Urothelium cell line (cell line): ENCODE measurements around the gene ABCB8.

Experiments
- DNase-seq: peaks from one replicate; pipeline ENCODE4 v3.0.0; 2011; ENCODE audit warnings: low spot score, mixed read lengths
- FAIRE-seq: peaks from 2 replicates; lab custom pipeline; 2011; peaks lifted over from hg19 to GRCh38; lab: Jason Lieb, UNC

Gene ABCB8

GRCh38 chr7:151069841-151070573 is 41.8 kb downstream of the ABCB8 start:
- FAIRE-seq (no peak), DNase-seq (no peak)

DNA sequence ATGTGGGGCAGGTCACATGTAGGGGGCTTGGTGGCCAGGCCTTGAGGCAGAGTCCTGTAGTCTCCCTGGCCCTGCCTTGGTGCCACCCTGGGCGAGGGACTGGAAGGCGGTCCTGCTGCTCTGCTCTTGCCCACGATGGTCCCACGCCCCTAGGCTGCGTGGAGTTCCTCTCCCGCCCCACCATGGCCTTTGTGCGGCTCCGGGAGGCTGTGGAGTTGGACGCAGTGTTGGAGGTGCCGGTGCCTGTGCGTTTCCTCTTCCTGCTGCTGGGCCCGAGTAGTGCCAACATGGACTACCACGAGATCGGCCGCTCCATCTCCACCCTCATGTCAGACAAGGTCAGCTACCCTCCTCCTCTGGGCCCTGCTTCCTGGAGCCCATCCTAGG is 42.3 kb downstream of the ABCB8 start:
- FAIRE-seq: no peak
- no peak for DNase-seq

- FAIRE-seq: no peak
- DNase-seq: no peak
Observed at GRCh38 chr7:151071032-151071866, 43.0 kb downstream of the ABCB8 start.

- no peak for DNase-seq
- FAIRE-seq: no peak
Observed at GRCh38 chr7:151073990-151074389, 45.7 kb downstream of the ABCB8 start.

DNA sequence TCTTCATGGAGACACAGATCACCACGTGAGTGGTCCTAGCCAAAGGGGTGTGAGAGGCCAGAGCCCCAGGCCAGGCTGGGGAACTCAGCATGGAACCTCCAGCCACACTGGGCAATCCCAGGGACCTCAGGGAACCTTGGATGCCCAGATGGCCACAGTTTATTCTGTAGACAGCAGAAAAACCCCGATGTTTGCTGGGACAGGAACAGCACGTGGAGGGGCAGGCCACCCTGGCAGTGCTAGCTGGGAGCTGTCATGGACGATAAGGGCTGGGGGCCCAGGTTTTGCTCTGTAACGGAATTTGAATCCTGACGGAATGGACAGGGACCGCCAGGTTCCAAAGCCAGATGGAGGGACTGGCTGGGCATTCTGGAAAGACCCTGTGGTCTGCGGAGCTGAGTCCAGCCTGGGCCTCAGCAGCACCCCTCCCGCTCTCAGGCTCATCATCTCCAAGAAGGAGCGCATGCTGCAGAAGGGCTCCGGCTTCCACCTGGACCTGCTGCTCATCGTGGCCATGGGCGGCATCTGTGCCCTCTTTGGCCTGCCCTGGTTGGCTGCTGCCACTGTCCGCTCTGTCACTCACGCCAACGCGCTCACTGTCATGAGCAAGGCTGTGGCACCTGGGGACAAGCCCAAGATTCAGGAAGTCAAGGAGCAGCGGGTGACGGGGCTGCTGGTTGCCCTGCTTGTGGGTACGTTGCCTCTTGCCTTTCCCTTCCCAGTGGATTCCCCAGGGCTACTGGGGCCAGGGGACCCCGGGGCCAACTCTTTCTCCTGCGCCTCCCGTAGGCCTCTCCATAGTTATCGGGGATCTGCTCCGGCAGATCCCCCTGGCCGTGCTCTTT is 46.8 kb downstream of the ABCB8 start:
- no peak for DNase-seq

GRCh38 chr7:151075662-151075971 is 47.4 kb downstream of the ABCB8 start:
- FAIRE-seq: no peak

More for the DNA sequence above, 46.8 kb downstream of the ABCB8 start:
- no peak for FAIRE-seq

GRCh38 chr7:151075978-151076426 is 47.8 kb downstream of the ABCB8 start:
- FAIRE-seq (no peak), DNase-seq (no peak)

More at GRCh38 chr7:151075662-151075971, 47.4 kb downstream of the ABCB8 start:
- no peak for DNase-seq

DNA sequence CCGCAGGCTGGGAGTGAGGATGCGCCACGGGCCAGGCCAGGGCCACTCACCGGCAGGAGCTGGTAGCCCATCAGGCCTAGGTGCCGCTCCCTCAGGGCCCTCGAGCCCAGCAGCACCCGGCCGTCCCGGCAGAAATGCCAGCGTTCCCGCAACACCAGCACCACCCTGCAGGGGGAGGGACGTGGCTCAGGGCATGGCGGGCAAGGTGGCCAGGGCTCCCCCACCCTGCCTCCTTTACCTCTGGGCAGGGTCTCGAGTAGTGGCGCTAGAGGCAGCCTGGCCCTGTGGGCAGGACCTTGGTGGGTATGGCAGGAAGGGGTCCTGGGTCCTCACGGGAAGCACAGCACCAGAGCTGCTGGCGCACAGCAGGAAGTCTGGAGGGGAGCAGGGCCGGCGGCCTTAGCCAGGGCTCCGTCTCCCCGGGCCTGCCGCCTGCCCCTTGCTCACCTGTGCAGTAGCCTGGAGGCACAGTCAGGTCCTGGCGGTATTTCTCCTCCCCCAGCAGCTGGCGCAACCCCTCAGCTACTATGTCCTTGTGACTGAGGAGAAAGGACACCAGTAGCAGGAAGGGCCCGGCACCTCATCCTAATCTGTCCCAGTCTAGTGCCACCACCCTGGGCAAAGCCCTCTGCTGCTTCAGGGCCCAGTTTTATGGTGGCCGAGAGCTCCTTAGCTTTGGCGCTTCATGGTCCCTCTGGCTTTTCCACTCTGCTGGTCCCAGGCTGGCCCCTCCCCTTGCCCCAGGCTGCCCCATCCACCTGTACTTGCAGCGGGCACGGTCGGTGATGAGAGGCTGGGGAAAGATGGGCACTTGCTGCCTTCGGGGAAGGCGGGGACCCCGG is 48.8 kb downstream of the ABCB8 start:
- DNase-seq: no peak
- no peak for FAIRE-seq

GRCh38 chr7:151077705-151078232 is 49.5 kb downstream of the ABCB8 start:
- DNase-seq (no peak), FAIRE-seq (no peak)

DNA sequence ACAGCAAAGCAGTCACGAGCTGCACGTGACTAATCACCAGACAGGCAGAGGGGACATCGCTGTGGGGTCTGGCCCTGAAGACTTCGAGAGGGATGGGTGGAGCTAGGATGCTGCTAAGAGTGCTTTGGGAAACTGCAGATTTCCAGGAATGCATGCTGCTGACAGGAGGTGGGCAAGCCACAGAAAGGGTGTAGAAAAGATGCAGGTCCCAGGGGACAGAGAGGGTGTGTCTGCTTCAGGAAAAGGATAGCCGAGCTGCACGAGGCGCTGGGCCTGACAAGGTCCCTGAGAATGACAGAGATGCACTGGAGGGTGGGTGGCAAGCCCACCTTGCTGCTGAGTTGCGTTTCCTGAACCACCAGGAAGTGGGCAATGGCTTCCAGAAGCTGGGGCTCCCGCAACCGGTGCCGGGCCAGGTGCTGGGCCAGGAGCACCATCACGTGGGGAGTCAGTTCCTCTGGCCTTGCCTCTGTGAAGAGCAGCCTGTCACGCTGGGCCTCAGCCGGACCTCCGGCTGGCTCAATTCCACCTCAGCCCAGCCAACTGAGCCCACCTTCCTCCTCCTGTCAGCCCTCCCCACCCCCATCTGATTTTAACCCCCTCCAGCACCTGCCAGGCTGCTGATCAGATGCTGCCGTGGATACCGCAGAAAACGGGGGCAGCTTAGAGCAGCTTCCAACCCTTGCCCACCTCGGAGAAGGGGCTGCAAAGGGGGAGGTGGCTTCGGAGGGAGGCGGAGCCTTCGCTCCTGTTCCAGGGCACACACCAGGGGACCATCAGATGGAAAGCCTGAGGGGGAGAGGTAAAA is 50.2 kb downstream of the ABCB8 start:
- DNase-seq: no peak
- no peak for FAIRE-seq

DNA sequence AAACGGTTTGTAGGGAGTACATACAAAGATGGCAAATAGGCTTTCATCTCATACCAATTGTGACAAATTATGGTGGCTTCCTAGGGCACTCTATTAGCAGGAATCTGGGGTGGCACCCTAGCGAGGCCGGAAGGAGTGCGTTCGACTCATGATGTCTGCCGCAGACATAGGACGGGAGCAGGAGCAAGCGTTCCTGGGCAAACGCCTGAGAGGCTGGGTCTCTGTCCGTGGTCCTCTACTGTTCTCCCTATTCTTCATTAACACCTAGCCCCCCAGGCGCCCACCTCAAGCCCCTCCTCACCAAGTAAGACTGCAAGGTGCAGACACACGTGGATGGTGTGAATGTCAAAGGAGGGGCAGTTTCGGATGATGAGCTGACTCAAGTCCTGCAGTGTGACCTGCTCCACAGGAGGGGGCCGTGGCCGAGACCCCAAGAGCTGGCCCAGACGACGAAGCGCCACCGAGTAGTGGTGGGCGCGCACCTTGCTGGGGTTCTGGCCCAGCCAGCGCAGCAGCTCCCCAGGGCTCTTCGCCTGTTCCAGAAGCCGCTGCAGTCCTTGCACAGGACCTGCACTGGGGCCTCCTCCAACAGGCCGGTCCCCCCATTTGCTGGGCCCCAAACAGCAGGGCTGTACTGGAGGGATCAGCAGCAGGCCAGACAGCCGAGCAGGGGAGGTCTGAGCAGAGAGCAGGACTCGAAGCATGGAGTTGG is 51.1 kb downstream of the ABCB8 start:
- FAIRE-seq: no peak
- no peak for DNase-seq

DNA sequence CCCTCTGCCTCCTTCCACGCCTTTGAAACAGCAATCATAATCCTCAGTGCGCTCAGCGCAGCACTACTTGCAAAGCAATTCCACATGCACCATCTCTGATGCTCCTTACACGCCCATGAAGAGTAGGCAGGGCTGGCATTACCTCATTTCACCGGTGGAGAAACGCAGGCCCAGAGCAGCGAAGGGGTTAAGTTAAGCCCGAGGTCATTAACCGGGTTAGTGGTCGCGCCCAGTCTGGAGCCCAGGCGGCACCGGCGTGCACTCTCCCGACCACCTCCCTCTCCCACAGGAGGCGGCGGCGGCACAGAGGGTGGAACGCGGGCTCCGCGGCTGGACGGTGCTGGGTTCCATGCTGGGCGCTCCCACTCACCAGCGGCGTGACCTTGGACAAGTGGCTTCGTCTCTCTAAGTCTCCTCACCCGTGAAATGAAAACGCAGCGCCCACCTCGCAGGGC is 51.8 kb downstream of the ABCB8 start:
- no peak for DNase-seq
- no peak for FAIRE-seq

DNA sequence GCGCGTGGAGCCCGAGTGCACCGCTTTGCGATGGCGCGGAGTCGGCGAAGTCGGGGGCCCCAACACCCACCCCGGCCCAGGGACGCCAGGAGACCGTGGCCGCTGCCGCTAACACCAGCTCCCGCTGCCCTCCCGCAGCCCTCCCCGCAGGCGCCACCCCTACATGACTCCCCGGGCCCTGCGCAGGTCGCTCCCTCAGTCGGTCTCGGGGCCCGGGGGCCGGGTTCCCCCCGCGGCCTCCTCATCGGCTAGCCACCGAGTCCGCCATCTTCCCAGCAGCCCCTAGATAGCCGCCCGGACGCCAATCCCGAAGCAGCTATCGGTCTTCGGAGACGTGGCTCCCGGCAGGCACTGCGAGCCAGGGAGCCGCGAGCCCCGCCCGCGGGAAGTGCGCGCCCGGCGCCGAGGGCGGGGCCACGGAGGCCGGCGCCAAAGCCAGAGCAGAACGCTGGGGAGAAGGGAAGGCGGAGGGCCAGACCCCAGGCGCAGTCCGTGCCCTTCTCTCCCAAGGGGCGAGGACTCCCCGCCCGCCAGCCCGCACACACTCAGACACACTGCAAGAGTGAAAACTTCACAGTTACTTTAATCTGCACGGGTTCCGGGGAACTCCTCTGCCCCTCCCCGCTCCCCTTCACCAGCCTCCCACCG is 52.4 kb downstream of the ABCB8 start, which contains the start of gene FASTK:
FASTK (minus strand) TSS at position 288 of the 648 bp plus-strand sequence; CDS start at position 245, 43 bp downstream.
- DNase-seq: peak; percentile 75
- no peak for FAIRE-seq

DNA sequence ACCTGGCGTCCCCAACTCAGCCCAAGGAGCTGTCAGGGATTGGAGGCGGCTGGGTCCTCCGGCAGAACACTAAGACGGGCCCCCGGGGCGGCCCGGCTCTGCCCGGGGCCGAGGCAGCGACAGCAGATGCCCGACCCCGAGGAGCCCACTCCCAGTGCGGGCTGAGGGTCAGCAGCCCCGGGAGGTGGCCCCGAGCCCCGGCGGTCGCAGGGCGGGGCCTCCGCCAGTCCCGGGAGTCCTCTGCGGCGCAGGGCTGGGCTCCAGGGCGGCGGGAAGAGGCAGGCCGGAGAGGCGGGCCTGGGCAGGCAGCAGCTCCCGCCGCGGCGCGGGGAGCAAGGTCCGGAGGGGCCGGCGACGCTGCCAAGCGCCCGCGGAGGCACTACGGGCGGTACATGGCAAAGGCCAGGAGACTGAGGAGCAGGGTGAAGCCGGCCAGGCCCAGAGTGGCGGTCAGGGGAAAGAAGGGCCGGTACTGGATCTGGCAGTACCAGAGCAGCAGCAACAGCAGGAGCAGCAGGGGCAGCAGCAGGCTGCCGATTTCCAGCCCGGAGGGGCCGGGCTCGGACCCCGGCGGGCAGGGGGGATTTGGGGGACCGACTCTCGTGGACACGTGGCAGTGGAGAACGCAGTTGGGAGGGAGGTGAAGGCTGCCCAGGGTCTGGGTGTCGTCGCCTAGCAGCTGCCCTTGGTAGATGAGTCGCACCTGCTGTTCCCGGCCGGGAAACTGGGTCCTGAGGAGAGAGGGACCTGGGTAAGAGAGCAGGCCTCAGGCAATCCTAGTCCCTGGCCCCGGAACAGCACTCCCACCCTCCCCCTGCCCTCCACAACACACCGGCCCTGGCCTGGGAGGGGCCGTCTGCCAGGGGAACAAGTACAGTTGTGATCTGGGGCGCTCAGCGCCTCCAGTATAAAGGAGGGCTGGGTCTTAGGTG is 53.2 kb downstream of the ABCB8 start:
- DNase-seq (no peak), FAIRE-seq (no peak)

DNA sequence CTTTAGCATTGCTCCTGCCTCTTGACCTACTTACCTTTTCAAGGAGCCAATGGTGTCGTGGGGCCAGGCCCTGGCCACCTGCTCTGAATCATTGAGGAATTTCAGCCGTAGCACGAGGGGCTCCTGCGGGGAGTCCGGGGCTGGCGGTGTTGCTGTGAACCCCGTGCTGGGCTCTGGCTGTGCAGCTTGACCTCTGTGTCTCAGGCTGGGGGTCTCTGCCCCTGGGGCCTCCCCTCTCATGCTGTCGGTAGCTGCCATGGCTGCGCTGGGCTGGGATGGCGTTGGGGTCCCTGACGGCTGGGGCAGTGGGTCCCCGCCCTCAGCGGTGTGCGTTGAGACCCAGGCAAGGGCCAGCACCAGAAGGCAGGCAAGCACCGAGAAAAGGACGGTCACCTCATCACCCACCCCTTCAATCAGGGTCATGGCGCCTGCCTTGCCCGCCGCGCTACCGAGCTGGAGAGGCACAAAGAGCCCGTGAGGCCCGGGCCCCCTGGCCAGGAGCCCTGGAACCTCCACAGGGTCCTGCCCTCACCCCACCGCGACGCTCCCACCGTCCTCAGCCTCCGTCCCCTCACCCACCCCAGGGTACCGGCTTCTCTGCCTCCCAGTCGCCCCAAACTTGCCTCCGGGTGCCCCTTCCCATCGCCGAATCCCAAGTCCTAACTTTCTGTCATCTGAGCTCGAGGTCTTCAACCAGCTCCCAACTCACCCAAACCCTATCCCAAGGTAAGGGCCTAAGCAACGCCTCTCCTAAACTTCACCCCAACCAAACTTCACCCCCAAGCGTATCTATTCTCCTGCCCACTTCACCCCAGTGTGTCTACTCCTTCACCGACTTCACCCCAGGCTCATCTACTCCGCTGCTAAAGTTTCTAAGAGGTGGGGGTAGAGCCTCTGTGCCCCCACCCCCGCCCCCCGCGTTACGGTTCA is 54.2 kb downstream of the ABCB8 start:
- no peak for FAIRE-seq
- no peak for DNase-seq
